ENCODE measurements around the gene CXCL12.

- no peak for TF ChIP-seq CTCF (IDR thresholded peaks at IDR 0.05)
- TF ChIP-seq POLR2A (IDR thresholded peaks at IDR 0.05): no peak
Measured at GRCh38 chr10:44402465-44403195, 17.7 kb upstream of the CXCL12 start.
